ENCODE results near the gene CLCA2.
A peak's percentile ranks its signal among the peaks of the same experiment; 100 is the strongest.

CLCA2 gene

GRCh38 chr1:86429835-86430234 is 5.9 kb downstream of the CLCA2 start:
- Histone ChIP-seq H3K4me3 (IDR thresholded peaks at IDR 0.05; ENCODE audit: insufficient read depth, low read depth, low read length) (no peak overlapping the region), H3K9ac (no peak overlapping the region), H3K27ac (no peak overlapping the region), H3K36me3 (ENCODE audit: insufficient read depth) (no peaks in the 10 kb centered on the region), H3K4me2 (peak overlapping the region; percentile 36; the same call in 1 of the 2 replicates), H3K4me1 (ENCODE audit: low read depth, poor library complexity, severe bottlenecking) (peaks cover 18% of the 10 kb centered on the region), H2AFZ (ENCODE audit: low read depth) (peak overlapping the region; percentile 56), H4K20me1 (ENCODE audit: insufficient read depth) (no peaks in the 10 kb centered on the region), H3K27me3 (ENCODE audit: insufficient read depth, low read depth) (no peaks in the 10 kb centered on the region), H3K79me2 (ENCODE audit: insufficient read depth, low read depth) (no peaks in the 10 kb centered on the region)
- TF ChIP-seq CTCF (conservative IDR thresholded peaks at IDR 0.05; ENCODE audit: low read depth, low read length), result no peak

- TF ChIP-seq CTCF (conservative IDR thresholded peaks at IDR 0.05; ENCODE audit: low read depth, low read length), result no peak
- no peaks in the 10 kb centered on the region for H3K36me3 ChIP-seq (ENCODE audit: insufficient read depth)
- H3K79me2 ChIP-seq (ENCODE audit: insufficient read depth, low read depth), result no peaks in the 10 kb centered on the region
Measured at GRCh38 chr1:86430376-86430775, 6.4 kb downstream of the CLCA2 start.

GRCh38 chr1:86434059-86434458 is 10.1 kb downstream of the CLCA2 start:
- no peak for TF ChIP-seq CTCF (conservative IDR thresholded peaks at IDR 0.05; ENCODE audit: low read depth, low read length)
- H2AFZ ChIP-seq (ENCODE audit: low read depth), result no peak overlapping the region
- H4K20me1 ChIP-seq (ENCODE audit: insufficient read depth), result no peaks in the 10 kb centered on the region
- no peaks in the 10 kb centered on the region for H3K36me3 ChIP-seq (ENCODE audit: insufficient read depth)
- H3K27ac ChIP-seq, result no peak overlapping the region
- no peak overlapping the region for H3K4me2 ChIP-seq
- H3K4me1 ChIP-seq (ENCODE audit: low read depth, poor library complexity, severe bottlenecking), result peaks cover 30% of the 10 kb centered on the region
- H3K27me3 ChIP-seq (ENCODE audit: insufficient read depth, low read depth), result no peaks in the 10 kb centered on the region
- H3K79me2 ChIP-seq (ENCODE audit: insufficient read depth, low read depth), result no peaks in the 10 kb centered on the region
- H3K9ac ChIP-seq, result no peak overlapping the region
- H3K4me3 ChIP-seq (IDR thresholded peaks at IDR 0.05; ENCODE audit: insufficient read depth, low read depth, low read length), result no peak overlapping the region

More at GRCh38 chr1:86430376-86430775, 6.4 kb downstream of the CLCA2 start:
- H3K9ac ChIP-seq, result no peak overlapping the region
- H3K4me3 ChIP-seq (IDR thresholded peaks at IDR 0.05; ENCODE audit: insufficient read depth, low read depth, low read length), result no peak overlapping the region
- peak overlapping the region; percentile 36; the same call in 1 of the 2 replicates for H3K4me2 ChIP-seq
- H3K4me1 ChIP-seq (ENCODE audit: low read depth, poor library complexity, severe bottlenecking), result peaks cover 18% of the 10 kb centered on the region
- H3K27me3 ChIP-seq (ENCODE audit: insufficient read depth, low read depth), result no peaks in the 10 kb centered on the region
- H2AFZ ChIP-seq (ENCODE audit: low read depth), result 0 out of 2 replicates have a peak overlapping the region, but pooled peaks have one; percentile 56
- H3K27ac ChIP-seq, result no peak overlapping the region
- no peaks in the 10 kb centered on the region for H4K20me1 ChIP-seq (ENCODE audit: insufficient read depth)

- H3K36me3 ChIP-seq (ENCODE audit: insufficient read depth), result no peaks in the 10 kb centered on the region
- no peak overlapping the region for H2AFZ ChIP-seq (ENCODE audit: low read depth)
- no peak overlapping the region for H3K27ac ChIP-seq
- no peaks in the 10 kb centered on the region for H3K27me3 ChIP-seq (ENCODE audit: insufficient read depth, low read depth)
- no peak overlapping the region for H3K9ac ChIP-seq
- no peak overlapping the region for H3K4me2 ChIP-seq
- no peaks in the 10 kb centered on the region for H4K20me1 ChIP-seq (ENCODE audit: insufficient read depth)
- peaks cover 19% of the 10 kb centered on the region for H3K4me1 ChIP-seq (ENCODE audit: low read depth, poor library complexity, severe bottlenecking)
- TF ChIP-seq CTCF (conservative IDR thresholded peaks at IDR 0.05; ENCODE audit: low read depth, low read length), result no peak
- no peaks in the 10 kb centered on the region for H3K79me2 ChIP-seq (ENCODE audit: insufficient read depth, low read depth)
- H3K4me3 ChIP-seq (IDR thresholded peaks at IDR 0.05; ENCODE audit: insufficient read depth, low read depth, low read length), result no peak overlapping the region
Measured at GRCh38 chr1:86435327-86435726, 11.4 kb downstream of the CLCA2 start.
